Mononuclear cell (primary cell): Measurements from ENCODE around the gene RRP15. TPM values are rescaled to one million over a fixed set of nuclear protein-coding genes. Genes with fewer than 3 reads are reported as not detected.

Experiments used
- H3K27me3 ChIP-seq: 2 replicates; pipeline ENCODE4 v1.6.0; 2011; ENCODE audit warnings: low read length, control low read depth; ENCODE audit not compliant: insufficient read depth
- H3K4me1 ChIP-seq: 2 replicates; pipeline ENCODE4 v1.5.1; 2011; ENCODE audit warnings: mild to moderate bottlenecking, low read length, control low read depth; ENCODE audit not compliant: insufficient read depth
- H3K4me3 ChIP-seq: 2 replicates; pipeline ENCODE4 v1.5.1; 2011; ENCODE audit warnings: mild to moderate bottlenecking, low read length, moderate library complexity
- H3K9me3 ChIP-seq: 2 replicates; pipeline ENCODE4 v1.5.1; 2011; ENCODE audit warnings: low read depth, mild to moderate bottlenecking, control low read depth, low read length
- total RNA-seq: library from RNA; depleted of rRNA; stranded (reverse); fragments of >200 nt; gene quantifications from one replicate; pipeline ENCODE4 v1.2.3, GENCODE V29; 2012

Gene RRP15
- total RNA-seq, 1 donor, result 13.2 TPM

- H3K4me3 ChIP-seq, result no peak overlapping the region
- H3K9me3 ChIP-seq, result no peaks in the 10 kb centered on the region
- no peaks in the 10 kb centered on the region for H3K27me3 ChIP-seq
- H3K4me1 ChIP-seq, result no peaks in the 10 kb centered on the region
These were observed 10.6 kb upstream of the RRP15 start for GRCh38 chr1:218274511-218274910.

GRCh38 chr1:218275823-218276222 lies 9.3 kb upstream of the RRP15 start:
- Histone ChIP-seq H3K4me3 (no peak overlapping the region), H3K4me1 (no peaks in the 10 kb centered on the region), H3K27me3 (no peaks in the 10 kb centered on the region), H3K9me3 (no peaks in the 10 kb centered on the region)

- Histone ChIP-seq H3K4me1 (peaks cover 14% of the 10 kb centered on the region), H3K9me3 (no peaks in the 10 kb centered on the region), H3K27me3 (peaks cover 3% of the 10 kb centered on the region), H3K4me3 (no peak overlapping the region)
These were observed 3.8 kb upstream of the RRP15 start for GRCh38 chr1:218281285-218281684.

- Histone ChIP-seq H3K9me3 (no peaks in the 10 kb centered on the region), H3K4me1 (peaks cover 16% of the 10 kb centered on the region), H3K27me3 (peaks cover 3% of the 10 kb centered on the region), H3K4me3 (peak overlapping the region; percentile 77)
These were observed 646 bp upstream of the RRP15 start for GRCh38 chr1:218284377-218284916.

GRCh38 chr1:218292515-218292914 lies 7.4 kb downstream of the RRP15 start:
- H3K4me3 ChIP-seq, result no peak overlapping the region
- no peaks in the 10 kb centered on the region for H3K9me3 ChIP-seq
- H3K27me3 ChIP-seq, result no peaks in the 10 kb centered on the region
- no peaks in the 10 kb centered on the region for H3K4me1 ChIP-seq

- Histone ChIP-seq H3K9me3 (no peaks in the 10 kb centered on the region), H3K27me3 (no peaks in the 10 kb centered on the region), H3K4me3 (no peak overlapping the region), H3K4me1 (no peaks in the 10 kb centered on the region)
These were observed 9.5 kb downstream of the RRP15 start for GRCh38 chr1:218294546-218294945.

GRCh38 chr1:218296162-218296561 lies 11.1 kb downstream of the RRP15 start:
- Histone ChIP-seq H3K4me3 (no peak overlapping the region), H3K4me1 (no peaks in the 10 kb centered on the region), H3K27me3 (no peaks in the 10 kb centered on the region), H3K9me3 (no peaks in the 10 kb centered on the region)

GRCh38 chr1:218297461-218297860 lies 12.4 kb downstream of the RRP15 start:
- no peaks in the 10 kb centered on the region for H3K9me3 ChIP-seq
- no peaks in the 10 kb centered on the region for H3K27me3 ChIP-seq
- H3K4me3 ChIP-seq, result no peak overlapping the region
- no peaks in the 10 kb centered on the region for H3K4me1 ChIP-seq

- Histone ChIP-seq H3K9me3 (no peaks in the 10 kb centered on the region), H3K4me3 (no peak overlapping the region), H3K27me3 (no peaks in the 10 kb centered on the region), H3K4me1 (no peaks in the 10 kb centered on the region)
These were observed 12.8 kb downstream of the RRP15 start for GRCh38 chr1:218297867-218298266.

- Histone ChIP-seq H3K4me3 (no peak overlapping the region), H3K4me1 (no peaks in the 10 kb centered on the region), H3K9me3 (no peaks in the 10 kb centered on the region), H3K27me3 (no peaks in the 10 kb centered on the region)
These were observed 13.3 kb downstream of the RRP15 start for GRCh38 chr1:218298398-218298797.

- H3K4me3 ChIP-seq, result no peak overlapping the region
- H3K27me3 ChIP-seq, result no peaks in the 10 kb centered on the region
- H3K4me1 ChIP-seq, result no peaks in the 10 kb centered on the region
- H3K9me3 ChIP-seq, result no peaks in the 10 kb centered on the region
These were observed 14.3 kb downstream of the RRP15 start for GRCh38 chr1:218299416-218299815.

GRCh38 chr1:218301217-218301616 lies 16.1 kb downstream of the RRP15 start:
- no peaks in the 10 kb centered on the region for H3K4me1 ChIP-seq
- no peaks in the 10 kb centered on the region for H3K27me3 ChIP-seq
- no peaks in the 10 kb centered on the region for H3K9me3 ChIP-seq
- H3K4me3 ChIP-seq, result no peak overlapping the region

- Histone ChIP-seq H3K9me3 (no peaks in the 10 kb centered on the region), H3K27me3 (no peaks in the 10 kb centered on the region), H3K4me1 (no peaks in the 10 kb centered on the region), H3K4me3 (no peak overlapping the region)
These were observed 17.1 kb downstream of the RRP15 start for GRCh38 chr1:218302155-218302554.

- Histone ChIP-seq H3K4me1 (no peaks in the 10 kb centered on the region), H3K27me3 (no peaks in the 10 kb centered on the region), H3K9me3 (no peaks in the 10 kb centered on the region), H3K4me3 (no peak overlapping the region)
These were observed 18.2 kb downstream of the RRP15 start for GRCh38 chr1:218303176-218303879.

- Histone ChIP-seq H3K4me1 (no peaks in the 10 kb centered on the region), H3K27me3 (no peaks in the 10 kb centered on the region), H3K4me3 (no peak overlapping the region), H3K9me3 (no peaks in the 10 kb centered on the region)
These were observed 19.4 kb downstream of the RRP15 start for GRCh38 chr1:218304281-218305039.
